Measurements from ENCODE around the gene HPS4. TPM values are rescaled to one million over a fixed set of nuclear protein-coding genes. Genes with fewer than 3 reads are reported as not detected.

The HPS4 gene
- polyA plus RNA-seq, 2 of the 4 experiments (the other 2 are of a cell fraction): 12.7 to 30.2 TPM

- H3K27ac ChIP-seq: no peak overlapping the region
- ATAC-seq (no peak), FAIRE-seq (no peak), DNase-seq (ENCODE audit: low read depth in 1 of 2, low spot score in 1 of 2) (no peak)
- ChIA-PET CTCF (interaction anchor here (1.3 to 2.5 kb wide), 3 partner anchors 14 to 80 kb away, joined by 3 to 11 read pairs (median 4); no protein-coding TSS in a partner anchor), POLR2A (no interaction called here)
- H3K9me3 ChIP-seq: no peaks in the 10 kb centered on the region
- H3K4me3 ChIP-seq: no peak overlapping the region
- TF ChIP-seq PHF8 (IDR thresholded peaks at IDR 0.05; ENCODE audit: borderline replicate concordance, low read depth): no peak
- TF ChIP-seq CBX8 (IDR thresholded peaks at IDR 0.05): no peak
- no peak for TF ChIP-seq HDAC2 (IDR thresholded peaks at IDR 0.05)
- no peak for TF ChIP-seq MAZ (IDR thresholded peaks at IDR 0.05; ENCODE audit: borderline replicate concordance, low read depth, low read length)
- TF ChIP-seq ZNF302 (CRISPR knock-in tag; IDR thresholded peaks at IDR 0.05): no peak
- no peak for TF ChIP-seq USF2 (IDR thresholded peaks at IDR 0.05)
- TF ChIP-seq FOSB (CRISPR knock-in tag; IDR thresholded peaks at IDR 0.05): no peak
- H3K4me1 ChIP-seq: no peaks in the 10 kb centered on the region
- WGBS (ENCODE audit: missing lambda C conversion rate): 91% methylated on average over 17 of the region's 17 CpGs
- H3K4me2 ChIP-seq: no peak overlapping the region
These were observed 36.6 kb downstream of the HPS4 start for GRCh38 chr22:26446808-26447515.

GRCh38 chr22:26445577-26446275 lies 37.9 kb downstream of the HPS4 start:
- ATAC-seq (no peak), DNase-seq (ENCODE audit: low read depth in 1 of 2, low spot score in 1 of 2) (no peak), FAIRE-seq (no peak)
- ChIA-PET POLR2A (no interaction called here), CTCF (interaction anchor here (1.3 to 2.5 kb wide), 3 partner anchors 15 to 79 kb away, joined by 3 to 11 read pairs (median 4); no protein-coding TSS in a partner anchor)
- WGBS (ENCODE audit: missing lambda C conversion rate): 78% methylated on average over 15 of the region's 15 CpGs
- H3K4me1 ChIP-seq: no peaks in the 10 kb centered on the region
- no peak for TF ChIP-seq MAZ (IDR thresholded peaks at IDR 0.05; ENCODE audit: borderline replicate concordance, low read depth, low read length)
- no peak for TF ChIP-seq ZSCAN20 (CRISPR knock-in tag; IDR thresholded peaks at IDR 0.05)
- no peak for TF ChIP-seq CBX8 (IDR thresholded peaks at IDR 0.05)
- no peak for TF ChIP-seq KDM5A (IDR thresholded peaks at IDR 0.05)
- no peak overlapping the region for H3K4me2 ChIP-seq
- no peaks in the 10 kb centered on the region for H3K9me3 ChIP-seq
- no peak overlapping the region for H3K27ac ChIP-seq
- H3K4me3 ChIP-seq: no peak overlapping the region

GRCh38 chr22:26444777-26445176 lies 38.8 kb downstream of the HPS4 start:
- no peak overlapping the region for H3K4me2 ChIP-seq
- DNase-seq (ENCODE audit: low read depth in 1 of 2, low spot score in 1 of 2): no peak
- ATAC-seq: no peak
- no peak for FAIRE-seq
- H3K9me3 ChIP-seq: no peaks in the 10 kb centered on the region
- H3K27ac ChIP-seq: no peak overlapping the region
- H3K4me3 ChIP-seq: no peak overlapping the region
- 90% methylated on average over 8 of the region's 8 CpGs for WGBS (ENCODE audit: missing lambda C conversion rate)
- no peak for TF ChIP-seq SREBF2 (IDR thresholded peaks at IDR 0.05)
- TF ChIP-seq FOSB (CRISPR knock-in tag; IDR thresholded peaks at IDR 0.05): no peak
- TF ChIP-seq FOSL2 (IDR thresholded peaks at IDR 0.05): no peak
- TF ChIP-seq FOSL2 (CRISPR knock-in tag; IDR thresholded peaks at IDR 0.05): no peak
- TF ChIP-seq HOXB13 (CRISPR knock-in tag; IDR thresholded peaks at IDR 0.05; ENCODE audit: low read depth): no peak
- no peak for TF ChIP-seq CHD4 (IDR thresholded peaks at IDR 0.05; ENCODE audit: borderline replicate concordance)
- TF ChIP-seq HDAC2 (IDR thresholded peaks at IDR 0.05): no peak
- no peak for TF ChIP-seq MAX (IDR thresholded peaks at IDR 0.05)
- TF ChIP-seq GATA3 (IDR thresholded peaks at IDR 0.05; ENCODE audit: borderline replicate concordance): no peak
- no peak for TF ChIP-seq CTCF (IDR thresholded peaks at IDR 0.05)
- TF ChIP-seq MYC (IDR thresholded peaks at IDR 0.05; ENCODE audit: borderline replicate concordance, low read length): no peak
- no peak for TF ChIP-seq CHD2 (IDR thresholded peaks at IDR 0.05; ENCODE audit: low read length, partially characterized antibody)
- CTCF ChIA-PET: interaction anchor here (0.6 to 1.2 kb wide), 2 partner anchors 80 to 1333 kb away, joined by 3 to 5 read pairs; no protein-coding TSS in a partner anchor
- POLR2A ChIA-PET: no interaction called here
- no peaks in the 10 kb centered on the region for H3K4me1 ChIP-seq

All from A549 (cell line).